CD4-positive, alpha-beta T cell treated with Interleukin-17A for 1 hour (primary cell): Measurements from ENCODE around the gene POLR1A.

ENCODE experiments used
- DNase-seq: peaks from one replicate; pipeline ENCODE4 v3.0.0-alpha.2; 2020

Gene POLR1A

DNA sequence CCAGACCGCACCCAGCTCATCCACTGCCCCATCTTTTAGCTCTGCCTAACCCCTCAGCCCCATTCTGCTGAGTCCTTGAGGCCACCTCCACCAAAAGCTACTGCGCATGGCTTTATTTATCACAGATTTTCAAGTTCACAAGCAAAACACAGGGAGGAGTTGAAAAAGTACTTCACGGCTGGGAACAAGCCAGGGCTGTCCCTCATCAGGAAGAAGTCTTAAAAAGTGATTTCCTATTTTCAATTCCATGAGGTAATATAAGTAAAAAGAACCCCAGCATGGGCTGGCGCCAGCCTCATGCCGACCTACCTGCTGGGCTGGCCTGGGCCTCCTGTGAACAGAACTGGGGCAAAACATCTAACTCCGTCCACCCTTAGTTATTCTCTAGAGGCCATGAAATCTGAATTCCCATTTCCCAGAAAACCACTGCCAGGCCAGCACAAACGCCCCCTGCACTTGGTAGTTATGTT lies 69.0 kb downstream of the POLR1A start:
- no peak for DNase-seq

DNA sequence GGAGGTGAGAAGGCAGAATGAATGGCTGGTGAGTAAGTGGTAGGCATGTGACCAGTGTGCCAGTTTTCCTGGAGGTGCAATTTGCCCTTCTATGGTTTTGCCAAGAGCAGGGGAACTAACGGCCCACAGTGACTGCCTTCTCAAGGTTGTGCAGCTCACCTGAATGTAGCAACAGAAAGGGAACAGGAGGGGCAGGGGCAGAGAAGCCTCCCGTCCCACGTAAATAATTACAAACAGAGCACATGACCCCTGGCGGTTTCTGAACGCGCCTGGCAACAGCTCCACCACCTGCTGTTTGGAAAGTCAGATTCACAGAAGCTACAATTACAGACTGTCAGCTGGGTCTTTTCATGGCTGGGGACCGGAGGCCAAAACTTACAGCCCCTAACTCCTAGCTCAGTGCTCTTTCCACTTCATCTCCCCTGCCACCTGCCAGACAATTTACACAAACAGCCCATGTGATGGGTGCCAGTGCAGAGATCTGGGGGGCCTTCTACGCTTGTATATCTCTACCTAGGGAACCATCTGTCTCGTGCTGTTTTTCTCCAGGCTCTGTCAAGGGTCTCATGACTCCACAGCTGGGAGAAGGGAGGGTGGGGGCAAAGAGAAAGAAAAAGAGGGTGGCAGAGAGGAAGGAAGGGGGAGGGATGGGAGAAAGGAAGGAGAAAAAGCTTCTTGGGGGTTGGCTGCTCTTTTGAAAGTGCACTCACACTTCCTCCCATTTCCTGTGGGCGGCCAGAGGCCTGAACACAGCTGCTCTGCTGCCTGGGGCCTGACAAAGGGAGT lies 69.6 kb downstream of the POLR1A start:
- peak; percentile 76 for DNase-seq

DNA sequence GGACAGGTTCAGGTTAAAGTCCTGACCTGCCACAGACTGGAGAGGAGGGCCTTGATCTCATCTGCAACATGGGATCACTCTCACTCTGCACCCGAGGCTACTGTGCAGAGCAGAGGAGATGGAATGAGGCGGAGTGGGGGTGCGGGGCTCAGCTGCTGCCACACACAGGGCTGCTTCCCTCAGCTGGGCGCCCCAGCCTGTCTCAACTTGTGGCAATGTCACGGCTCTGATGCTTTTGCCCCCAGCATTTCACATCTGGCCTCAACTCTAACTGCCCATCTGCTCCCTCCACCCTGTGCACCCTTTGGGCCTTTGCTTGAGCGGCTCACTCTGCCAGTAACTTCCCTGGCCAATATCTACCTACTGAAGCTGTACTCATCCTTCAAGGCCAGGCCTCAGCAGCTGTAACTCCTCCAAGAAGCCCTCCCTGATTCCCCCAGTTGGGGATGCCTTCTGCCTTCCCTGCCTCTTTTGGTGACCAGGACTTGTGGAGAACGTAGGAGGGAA lies 70.3 kb downstream of the POLR1A start:
- no peak for DNase-seq

DNA sequence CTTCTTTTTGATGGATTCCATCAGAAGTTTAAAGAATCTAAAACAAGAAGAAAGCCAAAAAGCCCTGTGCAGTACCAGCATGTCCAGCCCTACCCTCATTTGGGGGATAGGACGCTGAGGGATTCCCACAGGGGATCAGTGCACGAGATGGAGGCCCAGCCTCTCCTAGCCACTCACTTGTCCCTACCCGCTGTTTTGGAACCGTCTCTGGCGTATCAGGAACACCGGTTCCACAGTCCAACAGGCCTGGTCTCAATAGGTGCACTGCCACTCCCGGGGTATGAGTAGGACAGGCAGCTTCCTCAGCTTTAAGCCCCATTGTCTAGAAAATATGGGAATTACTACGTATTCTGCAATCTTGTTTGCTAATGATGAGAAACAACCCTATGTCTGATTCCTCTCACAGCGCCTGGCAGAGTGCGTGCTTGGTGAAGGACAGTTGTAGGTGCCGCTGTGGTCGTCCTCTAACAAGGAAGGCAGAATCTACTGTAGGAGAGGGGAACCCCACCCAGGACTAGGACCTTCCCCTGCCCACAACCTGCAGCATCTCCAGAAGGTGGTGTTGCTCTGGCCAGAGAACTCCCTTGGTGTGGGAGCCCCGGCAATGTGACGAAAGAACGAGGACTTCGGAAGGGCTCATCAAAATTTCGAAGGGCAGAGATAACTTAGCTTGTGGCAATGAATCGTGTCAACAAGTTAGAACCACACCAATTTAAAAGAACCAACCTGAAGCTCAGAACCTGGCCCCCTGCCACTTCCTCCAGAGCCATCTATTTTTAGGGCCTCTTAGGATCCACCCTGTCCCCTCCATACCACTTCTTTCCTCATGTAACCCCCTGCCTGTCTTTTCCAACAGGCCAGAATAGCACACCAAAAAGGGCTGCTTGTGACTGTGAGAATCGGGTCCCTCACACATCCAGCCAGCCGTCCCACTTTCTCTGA lies 71.7 kb downstream of the POLR1A start:
- no peak for DNase-seq

DNA sequence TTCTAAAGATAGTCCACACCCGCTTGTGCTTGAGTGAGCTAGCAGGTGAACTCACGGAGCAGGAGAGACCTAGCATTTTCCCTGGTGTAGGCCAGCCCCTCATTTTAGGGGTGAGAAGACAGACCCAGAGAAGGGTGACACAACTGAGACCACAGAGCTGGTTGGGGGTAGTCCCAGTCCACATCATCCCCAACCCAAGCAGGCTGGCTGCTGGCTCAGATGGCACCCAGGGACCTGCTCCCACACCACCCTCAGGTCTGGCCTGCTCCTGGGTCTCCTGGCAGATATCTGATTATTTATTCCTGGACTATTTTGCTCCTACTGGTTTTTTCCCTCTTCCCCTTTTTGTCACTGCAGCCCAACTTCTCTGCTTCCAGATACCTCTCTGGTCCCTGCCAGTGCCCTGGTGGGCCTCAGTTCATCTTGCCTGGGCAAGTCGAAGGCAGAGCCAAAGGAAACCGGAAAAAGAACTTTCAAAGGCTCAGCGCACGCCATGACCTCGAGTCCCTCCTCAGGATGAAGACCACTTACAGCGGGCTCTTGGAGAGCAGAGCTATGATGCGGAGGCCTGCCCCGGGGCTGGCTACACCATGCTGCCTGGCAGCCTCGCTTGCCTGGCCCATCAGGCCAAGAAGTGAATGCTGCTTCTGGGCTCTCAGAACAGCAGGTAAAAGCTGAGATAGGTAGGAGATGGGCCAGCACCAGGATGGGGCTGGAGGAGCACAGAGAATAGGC lies 72.7 kb downstream of the POLR1A start:
- no peak for DNase-seq

DNA sequence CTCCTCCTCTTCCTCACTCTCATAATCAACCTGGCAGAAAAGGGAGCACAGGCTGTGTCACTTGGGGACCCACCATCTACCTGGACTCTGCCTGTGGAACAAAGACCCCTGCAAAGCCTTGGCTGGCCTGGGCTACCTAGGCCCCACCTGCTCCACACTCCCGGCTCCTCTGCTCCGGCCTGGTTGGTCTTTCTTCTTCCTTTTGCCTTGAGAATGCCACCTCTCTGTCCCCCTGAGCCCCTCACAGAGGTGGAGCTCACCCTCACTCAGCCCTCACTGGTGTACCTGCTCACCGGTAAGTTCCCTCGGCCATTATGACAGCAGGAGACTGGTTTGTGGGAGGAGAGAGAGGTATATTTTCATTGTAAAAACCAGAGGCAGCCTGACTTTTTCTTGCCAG lies 74.1 kb downstream of the POLR1A start:
- DNase-seq, result no peak

DNA sequence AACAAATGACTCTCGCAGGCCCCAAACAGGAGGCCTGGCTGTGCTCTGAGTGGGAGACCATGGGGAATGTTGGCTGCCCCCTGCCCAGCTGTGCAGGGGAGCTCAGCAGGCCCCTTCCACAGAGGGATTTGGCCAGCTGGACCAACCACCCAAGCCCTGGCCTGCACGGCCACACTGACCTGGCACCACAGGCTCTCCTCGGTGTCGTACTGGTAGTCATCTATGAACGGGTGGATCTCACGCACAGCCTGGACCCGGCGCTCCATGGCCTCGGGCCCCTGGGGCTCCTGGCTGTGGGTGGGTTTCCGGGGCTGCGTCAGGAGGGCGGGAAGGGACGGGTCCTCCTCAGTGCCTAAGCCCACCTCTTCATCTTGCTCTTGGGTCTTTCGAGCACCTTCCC lies 74.5 kb downstream of the POLR1A start:
- no peak for DNase-seq

- no peak for DNase-seq
Observed at GRCh38 chr2:86029873-86030272, 75.8 kb downstream of the POLR1A start.

- DNase-seq, result no peak
Observed at GRCh38 chr2:86028766-86029381, 76.8 kb downstream of the POLR1A start.

DNA sequence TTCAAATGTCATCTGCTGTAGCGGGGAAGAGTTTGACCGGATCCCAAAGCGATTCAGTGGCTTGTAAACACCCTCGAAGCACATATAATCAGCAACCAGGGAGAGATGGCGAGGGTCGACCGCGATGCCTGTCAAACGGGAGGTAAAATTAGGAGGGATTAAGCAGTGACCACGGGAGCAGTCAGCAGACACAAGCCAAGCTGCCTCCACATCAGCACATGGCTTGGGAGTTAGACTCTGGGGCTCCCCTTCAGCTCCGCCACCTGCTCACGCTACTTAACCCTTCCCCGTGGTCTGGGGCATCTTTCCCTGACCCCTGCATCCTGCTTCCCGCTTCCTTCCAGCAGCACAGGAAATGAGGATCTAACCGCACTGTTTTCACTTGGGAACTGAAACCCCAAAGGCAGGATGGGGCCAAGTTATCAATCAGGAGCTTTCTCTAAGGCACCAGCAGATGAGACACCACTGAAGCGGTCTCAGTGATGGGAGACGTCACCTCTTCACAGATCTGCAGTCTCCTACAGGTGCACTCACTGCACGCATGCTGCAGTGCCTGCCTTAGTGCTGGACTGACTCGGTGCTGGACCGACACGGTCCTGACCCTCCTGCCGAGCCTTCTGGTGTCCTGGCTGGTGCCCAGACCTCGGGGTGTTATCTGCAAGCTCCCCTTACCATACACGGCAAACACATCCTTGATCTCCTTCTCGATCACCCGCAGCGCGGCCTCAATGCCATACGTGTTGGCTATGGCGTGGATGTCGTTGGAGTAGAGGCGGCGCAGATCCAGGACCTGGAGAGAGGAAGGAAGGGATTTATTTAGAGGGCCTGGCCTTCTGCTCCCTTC lies 77.5 kb downstream of the POLR1A start:
- no peak for DNase-seq

DNA sequence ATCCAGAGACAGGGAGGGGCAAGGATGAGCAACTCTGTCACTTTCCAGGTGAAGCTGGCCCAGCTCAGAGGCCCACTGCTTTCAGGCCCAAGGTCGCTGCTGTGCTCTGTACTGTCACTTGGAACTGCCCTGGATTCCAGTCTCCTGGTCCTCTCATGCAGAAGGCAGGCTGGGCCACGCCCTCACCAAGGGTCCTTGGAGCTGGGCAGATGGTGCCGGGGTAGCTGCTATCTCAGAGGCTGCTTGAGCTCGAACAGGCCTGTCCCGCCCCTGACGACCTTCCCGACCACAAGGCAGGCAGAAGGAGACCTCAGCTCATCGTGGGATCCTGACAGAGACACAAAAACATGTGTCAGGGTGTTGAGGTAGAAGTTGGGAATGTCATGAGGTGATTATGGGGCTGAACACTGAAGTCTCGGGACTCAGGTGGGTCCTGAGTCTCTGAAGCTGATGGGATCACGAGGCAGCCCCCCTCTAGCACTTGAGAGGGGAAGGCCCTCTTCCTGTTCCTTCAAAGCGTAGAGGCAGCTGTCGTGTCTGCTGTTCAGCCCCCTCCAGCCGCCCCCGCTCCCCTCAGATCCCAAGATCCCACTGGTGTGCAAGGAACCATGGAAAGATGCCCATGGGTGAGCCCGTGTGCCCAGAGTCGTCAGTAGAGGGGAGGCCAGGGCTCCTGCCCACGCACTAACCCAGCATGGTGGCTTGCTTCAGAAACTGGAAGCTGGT lies 78.3 kb downstream of the POLR1A start:
- DNase-seq, result no peak

GRCh38 chr2:86026744-86027065 lies 79.0 kb downstream of the POLR1A start:
- no peak for DNase-seq

DNA sequence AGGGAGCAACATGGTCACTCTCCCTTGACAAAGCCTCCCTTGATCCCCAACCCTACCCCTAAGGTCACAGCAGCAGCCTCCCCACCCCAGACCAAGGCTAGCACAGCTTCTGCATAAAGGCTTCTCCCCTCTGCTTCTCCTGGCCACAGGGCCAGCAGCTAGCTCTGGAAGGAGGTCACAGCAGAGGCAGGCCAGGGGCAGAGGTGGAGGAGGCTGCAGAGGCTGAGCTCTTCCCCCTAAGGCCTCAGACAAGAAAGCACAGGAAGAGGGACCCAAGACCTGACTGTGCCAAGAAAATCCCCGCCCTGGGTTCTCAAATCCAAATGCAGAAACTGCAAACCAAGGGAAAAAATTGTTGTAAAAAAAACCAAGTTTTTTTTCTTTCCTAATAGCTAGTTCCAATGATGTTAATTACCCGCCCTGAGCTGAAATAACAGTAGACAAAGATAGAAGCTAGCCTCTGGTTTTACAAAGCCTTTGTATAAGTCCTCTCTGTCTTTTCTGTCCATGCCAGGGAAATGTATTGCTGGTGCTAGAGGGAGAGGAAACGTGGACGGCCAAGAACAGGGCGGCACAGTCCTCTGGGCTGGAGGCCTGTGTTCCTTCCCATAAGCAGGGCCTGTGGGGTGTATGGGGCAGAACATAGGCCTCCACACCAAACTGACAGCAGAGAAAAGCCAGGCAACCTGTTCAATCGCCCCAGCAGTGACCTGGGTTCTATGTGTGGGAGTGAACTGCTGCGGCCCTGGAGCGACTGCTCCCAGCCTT lies 79.5 kb downstream of the POLR1A start:
- no peak for DNase-seq

DNA sequence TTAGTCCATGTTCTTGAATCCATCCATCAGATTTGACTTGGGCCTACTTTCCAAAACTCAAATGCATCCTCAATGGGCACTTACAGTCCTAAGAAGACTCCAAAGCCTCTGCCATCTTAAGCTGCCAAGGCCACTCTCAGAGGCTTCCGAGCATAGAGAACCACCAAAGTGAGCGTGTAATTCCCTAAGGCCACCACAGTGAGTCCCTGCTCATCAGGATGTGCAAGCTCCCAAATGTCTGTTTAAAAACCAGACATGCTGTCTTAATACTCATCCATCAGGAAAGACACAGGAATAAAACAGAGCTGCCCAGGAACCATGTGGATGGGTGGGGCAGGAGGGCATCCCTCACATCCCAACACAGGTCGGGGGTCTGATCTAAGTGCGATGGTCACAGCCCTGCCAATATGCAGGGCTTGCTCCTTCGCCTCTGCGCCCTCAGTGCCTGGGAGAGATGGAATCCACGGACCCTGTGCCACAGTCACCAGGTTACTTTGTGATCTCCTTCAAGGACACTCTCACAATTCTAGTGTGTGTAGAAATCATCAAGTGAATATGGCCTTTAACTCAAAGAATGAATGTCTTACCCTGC lies 80.4 kb downstream of the POLR1A start:
- DNase-seq, result no peak

DNA sequence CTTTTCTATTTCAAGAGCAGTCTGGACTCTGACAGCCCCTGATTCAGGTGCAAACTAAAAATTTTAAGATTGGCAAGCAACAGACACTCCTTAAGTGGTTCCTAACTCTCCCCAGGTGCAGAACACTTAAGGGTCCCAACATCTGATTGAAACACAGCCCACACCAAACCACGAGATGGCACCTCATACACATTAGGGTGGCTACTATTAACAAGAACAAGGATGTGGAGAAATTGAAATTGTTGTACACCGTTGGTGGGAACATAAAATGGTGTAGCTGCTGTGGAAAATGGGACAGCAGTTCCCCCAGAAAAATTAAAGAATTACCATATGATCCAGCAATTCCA lies 82.3 kb downstream of the POLR1A start:
- DNase-seq, result no peak

- DNase-seq, result no peak
Observed at GRCh38 chr2:86022661-86023365, 82.9 kb downstream of the POLR1A start.

DNA sequence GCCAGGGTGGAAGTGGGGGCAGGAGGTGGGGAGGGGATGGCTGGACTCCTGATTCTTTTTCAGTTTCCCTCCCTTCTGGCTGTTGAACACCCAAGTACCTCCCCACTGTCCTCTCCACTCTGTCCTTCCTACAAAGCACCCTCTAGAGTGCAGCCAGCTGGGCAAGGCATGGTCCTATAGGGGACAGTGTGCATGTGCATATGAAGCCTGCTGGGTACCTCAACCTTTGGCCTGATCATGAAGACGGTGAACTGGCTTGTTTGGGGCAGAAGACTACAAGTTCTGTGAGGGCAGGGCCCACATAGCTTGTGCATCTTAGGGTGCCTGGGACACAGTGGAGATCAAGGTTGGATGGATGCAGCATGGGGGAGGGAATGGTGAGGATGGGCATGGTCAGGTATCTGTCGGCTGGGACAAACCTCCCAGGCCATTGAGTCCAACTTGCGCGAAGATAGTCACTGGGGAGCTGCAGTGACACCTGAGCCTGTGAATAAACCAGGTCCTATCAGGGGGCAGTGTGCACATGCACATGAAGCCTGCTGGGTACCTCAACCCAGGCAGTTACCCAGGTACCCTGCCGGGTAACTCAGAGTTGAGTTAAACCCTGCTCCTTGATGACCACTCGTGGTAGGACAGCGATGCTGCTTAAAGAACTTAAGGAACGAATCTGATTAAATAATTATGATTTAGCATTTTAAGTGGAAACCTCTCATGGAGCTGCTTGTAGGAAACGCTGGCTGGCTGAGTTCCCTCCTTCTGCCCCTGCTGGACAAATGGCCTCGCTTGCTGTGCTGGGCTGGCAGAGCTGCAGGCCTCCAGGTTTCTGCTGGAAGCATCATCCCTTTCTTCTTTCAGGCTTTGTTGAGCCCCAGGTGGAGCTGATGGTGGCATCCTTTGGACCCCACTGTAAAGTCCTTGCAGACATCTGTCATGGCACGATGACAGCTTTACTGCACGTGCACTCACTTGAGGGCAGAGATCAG lies 84.0 kb downstream of the POLR1A start:
- DNase-seq, result no peak

GRCh38 chr2:86020984-86021383 lies 84.7 kb downstream of the POLR1A start:
- no peak for DNase-seq
